ENCODE data around the gene PPP1R36. TPM values are rescaled to one million over a fixed set of nuclear protein-coding genes. Genes with fewer than 3 reads are reported as not detected.

The PPP1R36 gene
- polyA plus RNA-seq, 3 donors = 0.79 to 1.1 (median 1.0) TPM

Other genes starting within 250 kb of the PPP1R36 start
- 10 to 100 TPM; 74.3 to 93.6 (median 86.1) TPM for gene MTHFD1, start 161.6 kb upstream of the PPP1R36 start, polyA plus RNA-seq (ENCODE audit: insufficient read length in 3 of 3)
- 1 to 10 TPM; 5.2 to 9.3 (median 7.2) TPM for gene AKAP5, start 84.5 kb upstream of the PPP1R36 start, polyA plus RNA-seq (ENCODE audit: insufficient read length in 3 of 3)
- 1 to 10 TPM; 7.4 to 8.3 (median 7.9) TPM for gene ZBTB25, start 46.1 kb upstream of the PPP1R36 start, polyA plus RNA-seq (ENCODE audit: insufficient read length in 3 of 3)
- 10 to 100 TPM; 63.9 to 73.6 (median 68.1) TPM for gene ZBTB1, start 45.2 kb upstream of the PPP1R36 start, polyA plus RNA-seq (ENCODE audit: insufficient read length in 3 of 3)
- gene HSPA2, start 9.2 kb upstream of the PPP1R36 start, polyA plus RNA-seq (ENCODE audit: insufficient read length in 3 of 3) = 10 to 100 TPM; 16.9 to 21.8 (median 19.4) TPM
- 10 to 100 TPM; 84.6 to 90.3 (median 89.6) TPM for gene PLEKHG3, start 154.5 kb downstream of the PPP1R36 start, polyA plus RNA-seq (ENCODE audit: insufficient read length in 3 of 3)